Measurements from ENCODE around the gene MED7. TPM values are rescaled to one million over a fixed set of nuclear protein-coding genes. Genes with fewer than 3 reads are reported as not detected.

Gene MED7
- total and polyA plus RNA-seq, 4 donors, result 4.1 to 9.2 (median 6.1) TPM

- no peak overlapping the region for H3K27ac ChIP-seq (ENCODE audit: low read depth in 1 of 2, low read length in 2 of 2)
- no peaks in the 10 kb centered on the region for H3K36me3 ChIP-seq (ENCODE audit: control insufficient read depth in 4 of 4, insufficient read depth in 3 of 4, low read depth in 1 of 4, low read length in 3 of 4)
- no peaks in the 10 kb centered on the region for H3K4me1 ChIP-seq (ENCODE audit: control insufficient read depth in 4 of 4, insufficient read depth in 4 of 4, low read length in 3 of 4)
These were observed 27.2 kb downstream of the MED7 start for GRCh38 chr5:157115502-157115901.

More at GRCh38 chr5:157115502-157115901, 27.2 kb downstream of the MED7 start:
- WGBS, result 75% methylated on average over 1 of the region's 1 CpG
- no peak for DNase-seq (ENCODE audit: low spot score)
- no peak overlapping the region for H3K9ac ChIP-seq (ENCODE audit: low read depth in 1 of 2, low read length in 2 of 2)
- TF ChIP-seq RAD21 (IDR thresholded peaks at IDR 0.05), result no peak
- TF ChIP-seq, protein P1, sequence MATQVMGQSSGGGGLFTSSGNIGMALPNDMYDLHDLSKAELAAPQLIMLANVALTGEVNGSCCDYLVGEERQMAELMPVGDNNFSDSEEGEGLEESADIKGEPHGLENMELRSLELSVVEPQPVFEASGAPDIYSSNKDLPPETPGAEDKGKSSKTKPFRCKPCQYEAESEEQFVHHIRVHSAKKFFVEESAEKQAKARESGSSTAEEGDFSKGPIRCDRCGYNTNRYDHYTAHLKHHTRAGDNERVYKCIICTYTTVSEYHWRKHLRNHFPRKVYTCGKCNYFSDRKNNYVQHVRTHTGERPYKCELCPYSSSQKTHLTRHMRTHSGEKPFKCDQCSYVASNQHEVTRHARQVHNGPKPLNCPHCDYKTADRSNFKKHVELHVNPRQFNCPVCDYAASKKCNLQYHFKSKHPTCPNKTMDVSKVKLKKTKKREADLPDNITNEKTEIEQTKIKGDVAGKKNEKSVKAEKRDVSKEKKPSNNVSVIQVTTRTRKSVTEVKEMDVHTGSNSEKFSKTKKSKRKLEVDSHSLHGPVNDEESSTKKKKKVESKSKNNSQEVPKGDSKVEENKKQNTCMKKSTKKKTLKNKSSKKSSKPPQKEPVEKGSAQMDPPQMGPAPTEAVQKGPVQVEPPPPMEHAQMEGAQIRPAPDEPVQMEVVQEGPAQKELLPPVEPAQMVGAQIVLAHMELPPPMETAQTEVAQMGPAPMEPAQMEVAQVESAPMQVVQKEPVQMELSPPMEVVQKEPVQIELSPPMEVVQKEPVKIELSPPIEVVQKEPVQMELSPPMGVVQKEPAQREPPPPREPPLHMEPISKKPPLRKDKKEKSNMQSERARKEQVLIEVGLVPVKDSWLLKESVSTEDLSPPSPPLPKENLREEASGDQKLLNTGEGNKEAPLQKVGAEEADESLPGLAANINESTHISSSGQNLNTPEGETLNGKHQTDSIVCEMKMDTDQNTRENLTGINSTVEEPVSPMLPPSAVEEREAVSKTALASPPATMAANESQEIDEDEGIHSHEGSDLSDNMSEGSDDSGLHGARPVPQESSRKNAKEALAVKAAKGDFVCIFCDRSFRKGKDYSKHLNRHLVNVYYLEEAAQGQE (IDR thresholded peaks at IDR 0.05), result no peak
- TF ChIP-seq ZBTB33 (IDR thresholded peaks at IDR 0.05), result no peak
- TF ChIP-seq FOXA2 (IDR thresholded peaks at IDR 0.05), result no peak
- TF ChIP-seq, protein P2, sequence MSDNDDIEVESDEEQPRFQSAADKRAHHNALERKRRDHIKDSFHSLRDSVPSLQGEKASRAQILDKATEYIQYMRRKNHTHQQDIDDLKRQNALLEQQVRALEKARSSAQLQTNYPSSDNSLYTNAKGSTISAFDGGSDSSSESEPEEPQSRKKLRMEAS (IDR thresholded peaks at IDR 0.05), result no peak
- no peak for TF ChIP-seq SP1 (IDR thresholded peaks at IDR 0.05)
- TF ChIP-seq FOXA1 (IDR thresholded peaks at IDR 0.05), result no peak
- TF ChIP-seq RXRA (IDR thresholded peaks at IDR 0.05), result no peak
- no peak for TF ChIP-seq TAF1 (conservative IDR thresholded peaks at IDR 0.05)
- no peak for TF ChIP-seq NR2F2 (IDR thresholded peaks at IDR 0.05)
- no peak for TF ChIP-seq GABPA (IDR thresholded peaks at IDR 0.05 in 1 of 2, conservative IDR thresholded peaks at IDR 0.05 in 1 of 2)
- TF ChIP-seq YY1 (IDR thresholded peaks at IDR 0.05), result no peak
- no peak for TF ChIP-seq ATF3 (IDR thresholded peaks at IDR 0.05)
- TF ChIP-seq HNF4G (IDR thresholded peaks at IDR 0.05), result no peak
- TF ChIP-seq CTCF (IDR thresholded peaks at IDR 0.05; ENCODE audit: low read depth, low read length, missing input control), result no peak
- TF ChIP-seq HNF4A (conservative IDR thresholded peaks at IDR 0.05), result no peak
- TF ChIP-seq EGR1 (IDR thresholded peaks at IDR 0.05; ENCODE audit: low read depth in 2 of 2), result no peak
- no peak for TF ChIP-seq JUND (IDR thresholded peaks at IDR 0.05)
- H3K9me3 ChIP-seq (ENCODE audit: control insufficient read depth in 4 of 4, low read length in 3 of 4), result no peaks in the 10 kb centered on the region
- peaks cover 0 to 2% (median 0%) of the 10 kb centered on the region in 4 donors for H3K27me3 ChIP-seq (ENCODE audit: control insufficient read depth in 4 of 4, insufficient read depth in 4 of 4, low read length in 3 of 4)
- no peak overlapping the region for H3K4me3 ChIP-seq (ENCODE audit: low read depth in 1 of 3, low read length in 3 of 3)
